ACC112 (cell line): ENCODE measurements around the gene MSH3.

Experiments
- H2AFZ ChIP-seq: fragments of 200-600 bp; sonication (generic); one replicate; pipeline ENCODE4 v1.6.0; 2017; ENCODE audit warnings: antibody characterized with exemption, low read length; ENCODE audit not compliant: unreplicated experiment
- H3K27ac ChIP-seq: fragments of 200-600 bp; sonication (generic); 2 replicates; pipeline ENCODE4 v1.5.1; 2014; ENCODE audit warnings: low read depth, mild to moderate bottlenecking, antibody characterized with exemption, low read length, moderate library complexity
- H3K27me3 ChIP-seq: fragments of 200-600 bp; sonication (generic); 2 replicates; pipeline ENCODE4 v1.6.1; 2014; ENCODE audit warnings: mild to moderate bottlenecking, antibody characterized with exemption, low read length, moderate library complexity, mixed read lengths; ENCODE audit not compliant: insufficient read depth
- H3K36me3 ChIP-seq: fragments of 200-600 bp; sonication (generic); 2 replicates; pipeline ENCODE4 v1.6.1; 2016; ENCODE audit warnings: mild to moderate bottlenecking, antibody characterized with exemption, low read length, moderate library complexity, mixed read lengths; ENCODE audit not compliant: insufficient read depth
- H3K4me1 ChIP-seq: fragments of 200-600 bp; sonication (generic); one replicate; pipeline ENCODE4 v1.6.1; 2016; ENCODE audit warnings: low read length, mixed read lengths; ENCODE audit not compliant: insufficient read depth, unreplicated experiment, control insufficient read depth
- H3K4me3 ChIP-seq: fragments of 200-600 bp; sonication (generic); 2 replicates; pipeline ENCODE4 v1.5.1; 2014; ENCODE audit warnings: mild to moderate bottlenecking, low read depth, low read length
- H3K79me2 ChIP-seq: fragments of 200-600 bp; sonication (generic); one replicate; pipeline ENCODE4 v1.6.0; 2016; ENCODE audit warnings: low read length; ENCODE audit not compliant: control insufficient read depth, unreplicated experiment, insufficient read depth

The MSH3 gene

GRCh38 chr5:80790698-80791097 is 136.2 kb downstream of the MSH3 start:
- H3K4me1 ChIP-seq, result no peaks in the 10 kb centered on the region
- peaks cover 12% of the 10 kb centered on the region for H3K36me3 ChIP-seq
- no peak overlapping the region for H2AFZ ChIP-seq
- H3K4me3 ChIP-seq, result no peak overlapping the region
- H3K79me2 ChIP-seq, result no peaks in the 10 kb centered on the region
- no peak overlapping the region for H3K27ac ChIP-seq
- no peaks in the 10 kb centered on the region for H3K27me3 ChIP-seq

GRCh38 chr5:80793354-80793753 is 138.9 kb downstream of the MSH3 start:
- Histone ChIP-seq H3K4me1 (no peaks in the 10 kb centered on the region), H3K27me3 (no peaks in the 10 kb centered on the region), H3K79me2 (no peaks in the 10 kb centered on the region), H2AFZ (no peak overlapping the region), H3K4me3 (no peak overlapping the region), H3K36me3 (peaks cover 12% of the 10 kb centered on the region), H3K27ac (no peak overlapping the region)

- Histone ChIP-seq H3K4me3 (no peak overlapping the region), H3K4me1 (no peaks in the 10 kb centered on the region), H3K79me2 (no peaks in the 10 kb centered on the region), H3K36me3 (peaks cover 10% of the 10 kb centered on the region), H3K27ac (no peak overlapping the region), H3K27me3 (no peaks in the 10 kb centered on the region), H2AFZ (no peak overlapping the region)
Measured at GRCh38 chr5:80796846-80797245, 142.4 kb downstream of the MSH3 start.

- Histone ChIP-seq H3K79me2 (no peaks in the 10 kb centered on the region), H3K4me1 (no peaks in the 10 kb centered on the region), H3K27ac (no peak overlapping the region), H3K36me3 (peaks cover 10% of the 10 kb centered on the region), H2AFZ (no peak overlapping the region), H3K27me3 (no peaks in the 10 kb centered on the region), H3K4me3 (no peak overlapping the region)
Measured at GRCh38 chr5:80797428-80798024, 143.1 kb downstream of the MSH3 start.

GRCh38 chr5:80798166-80798565 is 143.7 kb downstream of the MSH3 start:
- no peak overlapping the region for H3K27ac ChIP-seq
- no peak overlapping the region for H3K4me3 ChIP-seq
- no peaks in the 10 kb centered on the region for H3K79me2 ChIP-seq
- peaks cover 4% of the 10 kb centered on the region for H3K36me3 ChIP-seq
- H3K4me1 ChIP-seq, result no peaks in the 10 kb centered on the region
- H2AFZ ChIP-seq, result no peak overlapping the region
- H3K27me3 ChIP-seq, result no peaks in the 10 kb centered on the region

- H3K4me1 ChIP-seq, result no peaks in the 10 kb centered on the region
- no peak overlapping the region for H2AFZ ChIP-seq
- H3K27ac ChIP-seq, result no peak overlapping the region
- H3K36me3 ChIP-seq, result peaks cover 3% of the 10 kb centered on the region; the same call in 1 of the 2 replicates
- no peaks in the 10 kb centered on the region for H3K27me3 ChIP-seq
- H3K79me2 ChIP-seq, result no peaks in the 10 kb centered on the region
- no peak overlapping the region for H3K4me3 ChIP-seq
Measured at GRCh38 chr5:80798633-80799032, 144.2 kb downstream of the MSH3 start.

GRCh38 chr5:80799041-80799440 is 144.6 kb downstream of the MSH3 start:
- Histone ChIP-seq H3K4me1 (no peaks in the 10 kb centered on the region), H3K4me3 (no peak overlapping the region), H2AFZ (no peak overlapping the region), H3K27ac (no peak overlapping the region), H3K27me3 (no peaks in the 10 kb centered on the region), H3K36me3 (peaks cover 1% of the 10 kb centered on the region; the same call in 1 of the 2 replicates), H3K79me2 (no peaks in the 10 kb centered on the region)

- no peaks in the 10 kb centered on the region for H3K27me3 ChIP-seq
- no peaks in the 10 kb centered on the region for H3K79me2 ChIP-seq
- H3K4me1 ChIP-seq, result no peaks in the 10 kb centered on the region
- H3K36me3 ChIP-seq, result no peaks in the 10 kb centered on the region
- no peak overlapping the region for H3K4me3 ChIP-seq
- no peak overlapping the region for H2AFZ ChIP-seq
- H3K27ac ChIP-seq, result no peak overlapping the region
Measured at GRCh38 chr5:80799573-80799972, 145.1 kb downstream of the MSH3 start.

- Histone ChIP-seq H2AFZ (no peak overlapping the region), H3K79me2 (no peaks in the 10 kb centered on the region), H3K4me3 (no peak overlapping the region), H3K36me3 (no peaks in the 10 kb centered on the region), H3K27me3 (no peaks in the 10 kb centered on the region), H3K4me1 (no peaks in the 10 kb centered on the region), H3K27ac (no peak overlapping the region)
Measured at GRCh38 chr5:80804332-80804731, 149.9 kb downstream of the MSH3 start.

- Histone ChIP-seq H3K4me1 (no peaks in the 10 kb centered on the region), H3K27me3 (no peaks in the 10 kb centered on the region), H3K27ac (no peak overlapping the region), H3K79me2 (no peaks in the 10 kb centered on the region), H3K4me3 (no peak overlapping the region), H3K36me3 (no peaks in the 10 kb centered on the region), H2AFZ (no peak overlapping the region)
Measured at GRCh38 chr5:80805038-80805437, 150.6 kb downstream of the MSH3 start.

GRCh38 chr5:80806929-80807328 is 152.5 kb downstream of the MSH3 start:
- H3K4me1 ChIP-seq, result no peaks in the 10 kb centered on the region

More at GRCh38 chr5:80806929-80807328, 152.5 kb downstream of the MSH3 start:
- H3K36me3 ChIP-seq, result no peaks in the 10 kb centered on the region
- H2AFZ ChIP-seq, result no peak overlapping the region
- H3K27ac ChIP-seq, result no peak overlapping the region
- H3K27me3 ChIP-seq, result no peaks in the 10 kb centered on the region
- no peak overlapping the region for H3K4me3 ChIP-seq
- no peaks in the 10 kb centered on the region for H3K79me2 ChIP-seq
